ENCODE data around the gene TLCD5. TPM values are rescaled to one million over a fixed set of nuclear protein-coding genes. Genes with fewer than 3 reads are reported as not detected.

TLCD5 gene
- total RNA-seq, 2 experiments from 2014 or later: 0.36 to 0.83 TPM

- CTCF ChIA-PET: interaction anchor here (1.9 to 3.5 kb wide), 2 partner anchors 11 to 20 kb away, joined by 6 to 27 read pairs; no protein-coding TSS in a partner anchor
- Mint-ChIP-seq H3K4me1 (ENCODE audit: low read depth) (no peaks in the 10 kb centered on the region), H3K27me3 (peaks cover 18% of the 10 kb centered on the region), H3K27ac (no peak overlapping the region), H3K36me3 (ENCODE audit: low read depth) (no peaks in the 10 kb centered on the region), H3K4me3 (no peak overlapping the region), H3K9me3 (no peaks in the 10 kb centered on the region)
- POLR2A ChIA-PET: no interaction called here
- DNase-seq (no peak), ATAC-seq (no peak)
- intact Hi-C loops (cut with micrococcal nuclease): no loop called here
- no peak for TF ChIP-seq CTCF (IDR thresholded peaks at IDR 0.05)
Measured at GRCh38 chr11:120314861-120315260, 10.2 kb upstream of the TLCD5 start.

- no peak for TF ChIP-seq CTCF (IDR thresholded peaks at IDR 0.05)
- H3K9me3 Mint-ChIP-seq: no peaks in the 10 kb centered on the region
- H3K27ac Mint-ChIP-seq: no peak overlapping the region
- intact Hi-C loops (cut with micrococcal nuclease): no loop called here
- ChIA-PET POLR2A (no interaction called here), CTCF (interaction anchor here (1.2 to 2.8 kb wide), 3 partner anchors 14 to 83 kb away, joined by 4 to 13 read pairs (median 6); no protein-coding TSS in a partner anchor)
- H3K4me1 Mint-ChIP-seq (ENCODE audit: low read depth): no peaks in the 10 kb centered on the region
- peaks cover 25% of the 10 kb centered on the region for H3K27me3 Mint-ChIP-seq
- H3K4me3 Mint-ChIP-seq: no peak overlapping the region
- DNase-seq (no peak), ATAC-seq (no peak)
- H3K36me3 Mint-ChIP-seq (ENCODE audit: low read depth): no peaks in the 10 kb centered on the region
Measured at GRCh38 chr11:120316880-120317688, 8.0 kb upstream of the TLCD5 start.

- no peak for TF ChIP-seq CTCF (IDR thresholded peaks at IDR 0.05)
- no peak overlapping the region for H3K27ac Mint-ChIP-seq
- DNase-seq (no peak), ATAC-seq (no peak)
- ChIA-PET POLR2A (no interaction called here), CTCF (interaction anchor here (0.9 to 2.8 kb wide), 3 partner anchors 15 to 17 kb away, joined by 3 to 13 read pairs (median 6); no protein-coding TSS in a partner anchor)
- H3K36me3 Mint-ChIP-seq (ENCODE audit: low read depth): no peaks in the 10 kb centered on the region
- intact Hi-C loops (cut with micrococcal nuclease): no loop called here
- H3K4me1 Mint-ChIP-seq (ENCODE audit: low read depth): no peaks in the 10 kb centered on the region
- H3K4me3 Mint-ChIP-seq: no peak overlapping the region
- H3K27me3 Mint-ChIP-seq: peaks cover 26% of the 10 kb centered on the region
- no peaks in the 10 kb centered on the region for H3K9me3 Mint-ChIP-seq
Measured at GRCh38 chr11:120317689-120318480, 7.2 kb upstream of the TLCD5 start.

GRCh38 chr11:120318906-120319305, 6.2 kb upstream of the TLCD5 start:
- Mint-ChIP-seq H3K4me3 (no peak overlapping the region), H3K27me3 (peaks cover 34% of the 10 kb centered on the region), H3K9me3 (no peaks in the 10 kb centered on the region), H3K4me1 (ENCODE audit: low read depth) (no peaks in the 10 kb centered on the region), H3K27ac (no peak overlapping the region), H3K36me3 (ENCODE audit: low read depth) (no peaks in the 10 kb centered on the region)
- DNase-seq (no peak), ATAC-seq (no peak)
- intact Hi-C loops (cut with micrococcal nuclease): no loop called here
- ChIA-PET POLR2A (no interaction called here), CTCF (interaction anchor here (0.9 to 2.8 kb wide), 2 partner anchors 14 to 16 kb away, joined by 3 to 13 read pairs; no protein-coding TSS in a partner anchor)
- no peak for TF ChIP-seq CTCF (IDR thresholded peaks at IDR 0.05)

Measured in activated CD8-positive, alpha-beta T cell treated with anti-CD3 and anti-CD28 coated beads for 36 hours (primary cell).